H9 (cell line): Measurements from ENCODE around the gene INPP5B. TPM values are rescaled to one million over a fixed set of nuclear protein-coding genes. Genes with fewer than 3 reads are reported as not detected.
"Not testable (repeated sequence)": the region's sequence is repeated elsewhere in the genome, so short reads cannot be mapped to it uniquely, and the experiment has no call there.

Experiments used
- DNase-seq: peaks from one replicate; pipeline ENCODE4 v3.0.0-alpha.2; 2017
- H2AFZ ChIP-seq: one replicate; pipeline ENCODE4 v1.6.1; 2013; ENCODE audit warnings: mild to moderate bottlenecking, low read length, control low read depth, moderate library complexity
- H2AK5ac ChIP-seq: 2 replicates; pipeline ENCODE4 v1.6.1; 2013; ENCODE audit warnings: low read length, control low read depth, mixed read lengths; ENCODE audit not compliant: insufficient read length
- H2BK120ac ChIP-seq: one replicate; pipeline ENCODE4 v1.6.1; 2013; ENCODE audit warnings: low read depth, mild to moderate bottlenecking, low read length, control low read depth, inconsistent platforms; ENCODE audit not compliant: poor library complexity, severe bottlenecking
- H2BK12ac ChIP-seq: 2 replicates; pipeline ENCODE4 v1.6.1; 2013; ENCODE audit warnings: low read length, control low read depth, mixed read lengths, low read depth; ENCODE audit not compliant: insufficient read length
- H2BK15ac ChIP-seq: 2 replicates; pipeline ENCODE4 v1.6.1; 2013; ENCODE audit warnings: low read depth, low read length, control low read depth
- H2BK20ac ChIP-seq: one replicate; pipeline ENCODE4 v1.6.1; 2013; ENCODE audit warnings: low read depth, mild to moderate bottlenecking, low read length, control low read depth, inconsistent platforms; ENCODE audit not compliant: poor library complexity, severe bottlenecking
- H2BK5ac ChIP-seq: 2 replicates; pipeline ENCODE4 v1.6.1; 2013; ENCODE audit warnings: low read length, control low read depth, mixed read lengths; ENCODE audit not compliant: insufficient read length
- H3K14ac ChIP-seq: 2 replicates; pipeline ENCODE4 v1.6.1; 2013; ENCODE audit warnings: low read length, control low read depth; ENCODE audit not compliant: insufficient read depth
- H3K18ac ChIP-seq: 2 replicates; pipeline ENCODE4 v1.6.1; 2013; ENCODE audit warnings: low read depth, mild to moderate bottlenecking, mixed read lengths, low read length, control low read depth; ENCODE audit not compliant: insufficient read length
- H3K23ac ChIP-seq: 2 replicates; pipeline ENCODE4 v1.6.1; 2013; ENCODE audit warnings: low read length, control low read depth, mixed read lengths, low read depth; ENCODE audit not compliant: insufficient read length
- H3K23me2 ChIP-seq: 2 replicates; pipeline ENCODE4 v1.6.1; 2013; ENCODE audit warnings: low read depth, mild to moderate bottlenecking, mixed read lengths, low read length, control low read depth; ENCODE audit not compliant: insufficient read length, poor library complexity, severe bottlenecking
- H3K27ac ChIP-seq: 2 replicates; pipeline ENCODE4 v1.5.1; 2013; ENCODE audit warnings: low read length, control low read depth, mixed read lengths, low read depth; ENCODE audit not compliant: insufficient read length
- H3K27me3 ChIP-seq: 2 replicates; pipeline ENCODE4 v1.6.1; 2013; ENCODE audit warnings: low read length, control low read depth, inconsistent platforms; ENCODE audit not compliant: insufficient read depth
- H3K4ac ChIP-seq: 2 replicates; pipeline ENCODE4 v1.6.1; 2013; ENCODE audit warnings: low read depth, mild to moderate bottlenecking, control low read depth, inconsistent platforms, low read length, moderate library complexity
- H3K4me1 ChIP-seq: 2 replicates; pipeline ENCODE4 v1.6.1; 2013; ENCODE audit warnings: low read length, control low read depth, inconsistent platforms; ENCODE audit not compliant: insufficient read depth
- H3K4me2 ChIP-seq: 2 replicates; pipeline ENCODE4 v1.6.1; 2013; ENCODE audit warnings: low read length, control low read depth, mixed read lengths; ENCODE audit not compliant: insufficient read length, insufficient read depth
- H3K56ac ChIP-seq: 2 replicates; pipeline ENCODE4 v1.6.1; 2013; ENCODE audit warnings: low read depth, mild to moderate bottlenecking, mixed read lengths, low read length, control low read depth; ENCODE audit not compliant: insufficient read length
- H3K79me1 ChIP-seq: 2 replicates; pipeline ENCODE4 v1.6.1; 2013; ENCODE audit warnings: low read depth, mild to moderate bottlenecking, moderate library complexity, low read length, control low read depth, inconsistent platforms; ENCODE audit not compliant: insufficient read depth, poor library complexity, severe bottlenecking
- H3K79me2 ChIP-seq: 2 replicates; pipeline ENCODE4 v1.6.1; 2013; ENCODE audit warnings: low read length, control low read depth, inconsistent platforms; ENCODE audit not compliant: insufficient read depth
- H3K9ac ChIP-seq: 2 replicates; pipeline ENCODE4 v1.6.1; 2013; ENCODE audit warnings: low read length, control low read depth, mixed read lengths; ENCODE audit not compliant: insufficient read length; ENCODE audit errors: extremely low read depth
- H3K9me3 ChIP-seq: one replicate; pipeline ENCODE4 v1.6.1; 2013; ENCODE audit warnings: low read depth, low read length, inconsistent platforms; ENCODE audit not compliant: control insufficient read depth
- H3T11ph ChIP-seq: one replicate; pipeline ENCODE4 v1.6.1; 2013; ENCODE audit warnings: mild to moderate bottlenecking, low read length, control low read depth, inconsistent platforms
- H4K20me1 ChIP-seq: one replicate; pipeline ENCODE4 v1.6.1; 2013; ENCODE audit not compliant: control insufficient read depth, insufficient read length, insufficient read depth
- H4K5ac ChIP-seq: 2 replicates; pipeline ENCODE4 v1.6.1; 2013; ENCODE audit warnings: low read depth, mild to moderate bottlenecking, mixed read lengths, low read length, control low read depth; ENCODE audit not compliant: insufficient read length
- H4K8ac ChIP-seq: replicated peaks from 2 replicates; pipeline ENCODE4 v1.6.1; 2013; ENCODE audit warnings: low read length, control low read depth, mixed read lengths, low read depth; ENCODE audit not compliant: insufficient read length
- H4K91ac ChIP-seq: 2 replicates; pipeline ENCODE4 v1.6.1; 2013; ENCODE audit warnings: low read depth, mild to moderate bottlenecking, moderate library complexity, mixed read lengths, low read length, control low read depth; ENCODE audit not compliant: insufficient read length
- H3K27ac Mint-ChIP-seq, 3 experiments: 2 replicates in 2 of 3; 3 replicates in 1 of 3; pipeline ENCODE4 v1.8.0; 2020 to 2021; ENCODE audit warnings: mixed read lengths in 3 of 3, mild to moderate bottlenecking in 1 of 3, moderate library complexity in 1 of 3
- H3K27me3 Mint-ChIP-seq: 2 replicates; pipeline ENCODE4 v1.8.0; 2021; ENCODE audit warnings: low read depth, mild to moderate bottlenecking, moderate library complexity, mixed read lengths
- H3K36me3 Mint-ChIP-seq, 3 experiments: 2 replicates in 2 of 3; 3 replicates in 1 of 3; pipeline ENCODE4 v1.8.0; 2020 to 2021; ENCODE audit warnings: low read depth in 3 of 3, mixed read lengths in 3 of 3; ENCODE audit not compliant: insufficient read depth in 1 of 3
- H3K4me1 Mint-ChIP-seq, 2 experiments: 2 replicates each; pipeline ENCODE4 v1.8.0; 2020; ENCODE audit warnings: mixed read lengths in 2 of 2
- H3K4me3 Mint-ChIP-seq, 2 experiments: 2 replicates in 1 of 2; 3 replicates in 1 of 2; pipeline ENCODE4 v1.8.0; 2020 to 2021; ENCODE audit warnings: mild to moderate bottlenecking in 2 of 2, mixed read lengths in 2 of 2, moderate library complexity in 1 of 2
- H3K9me3 Mint-ChIP-seq, 2 experiments: 2 replicates in 1 of 2; 3 replicates in 1 of 2; pipeline ENCODE4 v1.8.0; 2020; ENCODE audit warnings: mild to moderate bottlenecking in 2 of 2, mixed read lengths in 2 of 2, moderate library complexity in 1 of 2
- WGBS: extraction: QIAGEN DNeasy Blood & Tissue Kit; methylation state at CpG from one replicate; pipeline ENCODE4 v1.1.7; 2013; ENCODE audit warnings: missing lambda C conversion rate, low lambda C conversion rate, mixed read lengths; ENCODE audit not compliant: insufficient read length; ENCODE audit errors: extremely low coverage; 5-methylcytosine and 5-hydroxymethylcytosine counted together
- total RNA-seq: library from RNA; stranded (reverse); gene quantifications from 2 replicates; pipeline ENCODE4 v1.2.1, GENCODE V29; 2021

The INPP5B gene
- total RNA-seq, 1 experiment from 2014 or later = 28.2 TPM

DNA sequence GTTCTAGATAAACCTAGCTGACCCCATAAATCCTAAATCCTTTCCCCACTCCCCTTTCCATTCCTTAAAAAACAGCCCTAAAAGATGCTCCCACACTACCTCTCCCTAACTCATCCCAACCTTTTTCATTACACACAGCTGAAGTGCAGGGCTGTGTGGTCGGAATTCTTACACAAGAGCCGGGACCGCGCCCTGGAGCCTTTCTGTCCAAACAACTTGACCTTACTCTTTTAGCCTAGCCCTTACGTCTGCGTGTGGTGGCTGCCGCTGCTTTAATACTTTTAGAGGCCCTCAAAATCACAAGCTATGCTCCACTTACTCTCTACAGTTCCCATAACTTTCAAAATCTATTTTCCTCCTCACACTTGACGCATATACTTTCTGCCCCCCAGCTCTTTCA lies 36.0 kb downstream of the INPP5B start:
- H3K18ac ChIP-seq, H3K27ac Mint-ChIP-seq, H2BK5ac ChIP-seq, H3K4ac ChIP-seq, H3K56ac ChIP-seq, H3K27me3 Mint-ChIP-seq, H3K9me3 ChIP-seq, H3K27ac ChIP-seq, H4K20me1 ChIP-seq, DNase-seq, H3K23me2 ChIP-seq, H3K4me1 Mint-ChIP-seq, H3K4me1 ChIP-seq, H2BK120ac ChIP-seq, H3K9ac ChIP-seq, H3K14ac ChIP-seq, H2BK20ac ChIP-seq, H3T11ph ChIP-seq, H2AFZ ChIP-seq, H2BK12ac ChIP-seq, H4K5ac ChIP-seq, H4K8ac ChIP-seq, H3K79me2 ChIP-seq, H4K91ac ChIP-seq, H3K4me2 ChIP-seq, H2AK5ac ChIP-seq, H3K79me1 ChIP-seq, H3K4me3 Mint-ChIP-seq, H3K23ac ChIP-seq, H2BK15ac ChIP-seq, H3K27me3 ChIP-seq: not testable (repeated sequence)
- Mint-ChIP-seq H3K9me3 (peaks cover 17 to 24% of the 10 kb centered on the region in 2 experiments; a peak in 4 of 5 replicates), H3K36me3 (peaks cover 16 to 36% (median 25%) of the 10 kb centered on the region in 3 experiments)
- WGBS = no CpG with 5 or more reads among the region's 8 CpGs

DNA sequence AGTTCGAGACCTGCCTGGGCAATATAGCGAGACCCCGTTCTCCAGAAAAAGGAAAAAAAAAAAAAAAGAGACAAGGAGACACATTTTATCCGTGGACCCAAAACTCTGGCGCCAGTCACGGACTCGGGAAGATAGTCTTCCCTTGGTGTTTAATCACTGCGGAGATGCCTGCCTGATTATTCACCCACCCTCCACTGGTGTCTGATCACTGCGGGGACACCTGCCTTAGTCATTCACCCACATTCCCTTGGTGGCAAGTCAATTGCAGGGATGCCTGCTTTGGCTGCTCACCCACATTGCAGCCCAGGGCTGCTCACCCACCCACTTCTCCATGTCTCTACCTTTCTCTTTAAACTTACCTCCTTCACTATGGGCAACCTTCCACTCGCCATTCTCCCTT lies 38.3 kb downstream of the INPP5B start:
- H4K8ac ChIP-seq, H2AK5ac ChIP-seq, H3K23me2 ChIP-seq, DNase-seq, H3K9me3 ChIP-seq, H3T11ph ChIP-seq, H2BK20ac ChIP-seq, H3K27ac Mint-ChIP-seq, H2BK5ac ChIP-seq, H3K4me1 ChIP-seq, H3K4me1 Mint-ChIP-seq, H3K56ac ChIP-seq, H2BK120ac ChIP-seq, H3K14ac ChIP-seq, H3K4me3 Mint-ChIP-seq, H3K4me2 ChIP-seq, H2BK12ac ChIP-seq, H3K9ac ChIP-seq, H3K23ac ChIP-seq, H3K27me3 Mint-ChIP-seq, H2BK15ac ChIP-seq, H2AFZ ChIP-seq, H3K27ac ChIP-seq, H3K79me2 ChIP-seq, H3K18ac ChIP-seq, H4K91ac ChIP-seq, H3K4ac ChIP-seq, H4K5ac ChIP-seq, H3K79me1 ChIP-seq, H4K20me1 ChIP-seq, H3K27me3 ChIP-seq: not testable (repeated sequence)
- peaks cover 16 to 42% (median 25%) of the 10 kb centered on the region in 3 experiments for H3K36me3 Mint-ChIP-seq
- WGBS = no CpG with 5 or more reads among the region's 10 CpGs
- peaks cover 17 to 31% of the 10 kb centered on the region in 2 experiments; a peak in 4 of 5 replicates for H3K9me3 Mint-ChIP-seq
